Naive thymus-derived CD4-positive, alpha-beta T cell (primary cell): ENCODE data around the gene CREB5. TPM values are rescaled to one million over a fixed set of nuclear protein-coding genes. Genes with fewer than 3 reads are reported as not detected.

ENCODE experiments used
- ATAC-seq: fragments of 150-1000 bp; cut with Tn5 transposase; 2 replicates; pipeline ENCODE4 v1.10.0; 2021; ENCODE audit warnings: mild to moderate bottlenecking, moderate library complexity
- CTCF ChIA-PET: fragments of 350-600 bp; sonication (Branson Sonifier 250); formaldehyde crosslinking; loops from one replicate; lab custom pipeline; 2021; ENCODE audit warnings: antibody characterized with exemption; lab: Charles Lee
- POLR2A ChIA-PET: fragments of 350-600 bp; sonication (Branson Sonifier 250); formaldehyde crosslinking; loops from one replicate; lab custom pipeline; 2021; ENCODE audit warnings: antibody characterized with exemption, inconsistent platforms; lab: Charles Lee
- DNase-seq, 9 donors: peaks; one replicate each; pipeline versions ENCODE4 v3.0.0 to v3.0.0-alpha.2; 2020 to 2022; ENCODE audit warnings: mixed read lengths in 1 of 9
- H3K27ac ChIP-seq: one replicate; pipeline ENCODE4 v1.7.0; 2013; ENCODE audit warnings: mild to moderate bottlenecking, low read depth, low read length, moderate library complexity
- H3K27me3 ChIP-seq, 2 donors: one replicate each; pipeline ENCODE4 v1.7.0; 2013; ENCODE audit warnings: low read length in 2 of 2, mild to moderate bottlenecking in 2 of 2, moderate library complexity in 2 of 2; ENCODE audit not compliant: control insufficient read depth in 2 of 2, insufficient read depth in 2 of 2
- H3K36me3 ChIP-seq, 3 experiments: 1 replicate in 2 of 3; 2 replicates in 1 of 3; pipeline ENCODE4 v1.7.0; 2013; ENCODE audit warnings: low read length in 3 of 3, mild to moderate bottlenecking in 3 of 3, moderate library complexity in 1 of 3; ENCODE audit not compliant: insufficient read depth in 3 of 3, control insufficient read depth in 2 of 3
- H3K4me1 ChIP-seq, 2 donors: one replicate each; pipeline ENCODE4 v1.7.0; 2013; ENCODE audit warnings: low read length in 2 of 2, mild to moderate bottlenecking in 2 of 2, moderate library complexity in 1 of 2; ENCODE audit not compliant: control insufficient read depth in 2 of 2, insufficient read depth in 2 of 2
- H3K4me3 ChIP-seq: 2 replicates; pipeline ENCODE4 v1.7.0; 2013; ENCODE audit warnings: mild to moderate bottlenecking, low read length
- H3K9me3 ChIP-seq, 3 experiments: 1 replicate in 2 of 3; 2 replicates in 1 of 3; pipeline ENCODE4 v1.7.0; 2013; ENCODE audit warnings: low read length in 3 of 3; ENCODE audit not compliant: control insufficient read depth in 2 of 3
- H3K27ac Mint-ChIP-seq, 9 donors: one replicate each; pipeline ENCODE4 v1.8.0; 2020 to 2022; ENCODE audit warnings: mixed read lengths in 9 of 9, mild to moderate bottlenecking in 8 of 9, moderate library complexity in 5 of 9, inconsistent platforms in 2 of 9
- H3K27me3 Mint-ChIP-seq, 5 donors: one replicate each; pipeline ENCODE4 v1.8.0; 2021 to 2022; ENCODE audit warnings: mixed read lengths in 5 of 5, mild to moderate bottlenecking in 1 of 5
- H3K36me3 Mint-ChIP-seq, 5 donors: one replicate each; pipeline ENCODE4 v1.8.0; 2020 to 2022; ENCODE audit warnings: mixed read lengths in 5 of 5, mild to moderate bottlenecking in 3 of 5, inconsistent platforms in 1 of 5
- H3K4me1 Mint-ChIP-seq, 7 donors: one replicate each; pipeline ENCODE4 v1.8.0; 2020 to 2022; ENCODE audit warnings: mixed read lengths in 7 of 7, mild to moderate bottlenecking in 3 of 7, inconsistent platforms in 1 of 7
- H3K4me3 Mint-ChIP-seq, 10 donors: one replicate each; pipeline ENCODE4 v1.8.0; 2020 to 2022; ENCODE audit warnings: mild to moderate bottlenecking in 10 of 10, mixed read lengths in 10 of 10, moderate library complexity in 6 of 10, inconsistent platforms in 2 of 10
- H3K9me3 Mint-ChIP-seq, 11 donors: one replicate each; pipeline ENCODE4 v1.8.0; 2020 to 2022; ENCODE audit warnings: mixed read lengths in 11 of 11, mild to moderate bottlenecking in 4 of 11, inconsistent platforms in 1 of 11, moderate library complexity in 1 of 11
- intact Hi-C, 2 donors: fragments of 100-400 bp; cut with micrococcal nuclease; formaldehyde crosslinking; loops; one replicate each; pipeline ENCODE4 v1.15.1; 2023
- polyA plus RNA-seq, 2 donors: library from polyadenylated mRNA; unstranded; fragments of 300-500 nt; fragmentation: Illumina TruSeq; gene quantifications; one replicate each; pipeline ENCODE4 v1.2.3, GENCODE V29; 2021
- total RNA-seq, 6 experiments: library from RNA in 5 of 6; stranded (reverse) in 5 of 6; gene quantifications; 1 replicate in 5 of 6; 2 replicates in 1 of 6; pipeline ENCODE4 v1.2.3 and lab custom pipeline; 2021 to 2026

Gene CREB5
- total and polyA plus RNA-seq, 7 experiments from 2014 or later: 0.22 to 18.4 (median 3.6) TPM; not detected in 4

GRCh38 chr7:28629216-28629842 lies 217.0 kb downstream of the CREB5 start:
- H3K27me3 ChIP-seq: no peaks in the 10 kb centered on the region
- no peak for ATAC-seq
- no peaks in the 10 kb centered on the region for H3K4me1 ChIP-seq
- Mint-ChIP-seq H3K4me1 (no peaks in the 10 kb centered on the region), H3K27me3 (peaks cover 2 to 34% (median 28%) of the 10 kb centered on the region in 5 donors), H3K4me3 (no peak overlapping the region), H3K27ac (no peak overlapping the region), H3K9me3 (no peaks in the 10 kb centered on the region), H3K36me3 (no peaks in the 10 kb centered on the region)
- H3K36me3 ChIP-seq: no peaks in the 10 kb centered on the region
- H3K4me3 ChIP-seq: no peak overlapping the region
- no peaks in the 10 kb centered on the region for H3K9me3 ChIP-seq
- no peak for DNase-seq
- ChIA-PET POLR2A (no interaction called here), CTCF (no interaction called here)
- no peak overlapping the region for H3K27ac ChIP-seq
- intact Hi-C loops: loop anchor here in 1 of 2 donors (5.0 kb wide), 1 partner anchor 332 kb away; no protein-coding TSS in a partner anchor

- H3K27ac Mint-ChIP-seq: no peak overlapping the region
- no peak for ATAC-seq
Observed at GRCh38 chr7:28630350-28630749, 218.0 kb downstream of the CREB5 start.

GRCh38 chr7:28631995-28632394 lies 219.7 kb downstream of the CREB5 start:
- no peaks in the 10 kb centered on the region for H3K9me3 Mint-ChIP-seq
- no peak for ATAC-seq
- ChIA-PET POLR2A (no interaction called here), CTCF (no interaction called here)
- Histone ChIP-seq H3K27ac (no peak overlapping the region), H3K4me1 (no peaks in the 10 kb centered on the region), H3K27me3 (no peaks in the 10 kb centered on the region), H3K9me3 (no peaks in the 10 kb centered on the region), H3K36me3 (no peaks in the 10 kb centered on the region), H3K4me3 (no peak overlapping the region)
- DNase-seq: no peak
- intact Hi-C loops: no loop called here
- H3K27ac Mint-ChIP-seq: no peak overlapping the region
- H3K36me3 Mint-ChIP-seq: no peaks in the 10 kb centered on the region
- H3K27me3 Mint-ChIP-seq: peaks cover 2 to 39% (median 20%) of the 10 kb centered on the region in 5 donors
- H3K4me1 Mint-ChIP-seq: no peaks in the 10 kb centered on the region
- H3K4me3 Mint-ChIP-seq: no peak overlapping the region

More at GRCh38 chr7:28630350-28630749, 218.0 kb downstream of the CREB5 start:
- no peaks in the 10 kb centered on the region for H3K36me3 Mint-ChIP-seq
- no peak overlapping the region for H3K27ac ChIP-seq
- POLR2A ChIA-PET: no interaction called here
- no peaks in the 10 kb centered on the region for H3K36me3 ChIP-seq
- no peaks in the 10 kb centered on the region for H3K9me3 ChIP-seq
- H3K4me1 Mint-ChIP-seq: no peaks in the 10 kb centered on the region
- intact Hi-C loops: no loop called here
- H3K4me3 ChIP-seq: no peak overlapping the region
- CTCF ChIA-PET: no interaction called here
- no peaks in the 10 kb centered on the region for H3K9me3 Mint-ChIP-seq
- H3K4me3 Mint-ChIP-seq: no peak overlapping the region
- no peak for DNase-seq
- peaks cover 2 to 30% (median 26%) of the 10 kb centered on the region in 5 donors for H3K27me3 Mint-ChIP-seq
- no peaks in the 10 kb centered on the region for H3K27me3 ChIP-seq
- no peaks in the 10 kb centered on the region for H3K4me1 ChIP-seq

GRCh38 chr7:28638914-28639313 lies 226.6 kb downstream of the CREB5 start:
- no peak overlapping the region for H3K27ac Mint-ChIP-seq
- CTCF ChIA-PET: no interaction called here

GRCh38 chr7:28640001-28640400 lies 227.7 kb downstream of the CREB5 start:
- Mint-ChIP-seq H3K27ac (no peak overlapping the region), H3K36me3 (no peaks in the 10 kb centered on the region), H3K4me1 (peaks cover 0 to 2% (median 0%) of the 10 kb centered on the region in 7 donors), H3K4me3 (no peak overlapping the region), H3K27me3 (peaks cover 2 to 30% (median 17%) of the 10 kb centered on the region in 5 donors), H3K9me3 (no peaks in the 10 kb centered on the region)
- POLR2A ChIA-PET: no interaction called here
- CTCF ChIA-PET: no interaction called here
- intact Hi-C loops: no loop called here
- Histone ChIP-seq H3K27me3 (no peaks in the 10 kb centered on the region), H3K36me3 (no peaks in the 10 kb centered on the region), H3K4me1 (no peaks in the 10 kb centered on the region), H3K9me3 (no peaks in the 10 kb centered on the region), H3K27ac (no peak overlapping the region), H3K4me3 (no peak overlapping the region)
- no peak for ATAC-seq
- DNase-seq: no peak

More at GRCh38 chr7:28638914-28639313, 226.6 kb downstream of the CREB5 start:
- no peak overlapping the region for H3K27ac ChIP-seq
- H3K4me1 ChIP-seq: no peaks in the 10 kb centered on the region
- no peak for DNase-seq
- H3K27me3 ChIP-seq: no peaks in the 10 kb centered on the region
- no peaks in the 10 kb centered on the region for H3K36me3 Mint-ChIP-seq
- no peaks in the 10 kb centered on the region for H3K9me3 Mint-ChIP-seq
- peaks cover 0 to 1% (median 0%) of the 10 kb centered on the region in 7 donors for H3K4me1 Mint-ChIP-seq
- no peaks in the 10 kb centered on the region for H3K36me3 ChIP-seq
- H3K4me3 ChIP-seq: no peak overlapping the region
- ATAC-seq: no peak
- no peaks in the 10 kb centered on the region for H3K9me3 ChIP-seq
- intact Hi-C loops: no loop called here
- POLR2A ChIA-PET: no interaction called here
- peaks cover 0 to 30% (median 13%) of the 10 kb centered on the region in 5 donors for H3K27me3 Mint-ChIP-seq
- H3K4me3 Mint-ChIP-seq: no peak overlapping the region

- peaks cover 0 to 2% (median 0%) of the 10 kb centered on the region in 7 donors for H3K4me1 Mint-ChIP-seq
- H3K4me3 ChIP-seq: no peak overlapping the region
- no peaks in the 10 kb centered on the region for H3K9me3 ChIP-seq
- H3K27ac Mint-ChIP-seq: no peak overlapping the region
- no peaks in the 10 kb centered on the region for H3K4me1 ChIP-seq
- no peaks in the 10 kb centered on the region for H3K27me3 ChIP-seq
- ChIA-PET POLR2A (no interaction called here), CTCF (no interaction called here)
- DNase-seq (no peak), ATAC-seq (no peak)
- intact Hi-C loops: no loop called here
- H3K36me3 Mint-ChIP-seq: no peaks in the 10 kb centered on the region
- no peak overlapping the region for H3K4me3 Mint-ChIP-seq
- H3K27me3 Mint-ChIP-seq: peaks cover 2 to 29% (median 26%) of the 10 kb centered on the region in 5 donors
- H3K36me3 ChIP-seq: no peaks in the 10 kb centered on the region
- H3K9me3 Mint-ChIP-seq: no peaks in the 10 kb centered on the region
- H3K27ac ChIP-seq: no peak overlapping the region
Observed at GRCh38 chr7:28641752-28642545, 229.6 kb downstream of the CREB5 start.
